Measurements from ENCODE around the gene CCNE1. TPM values are rescaled to one million over a fixed set of nuclear protein-coding genes. Genes with fewer than 3 reads are reported as not detected.
"Not testable (repeated sequence)": the region's sequence is repeated elsewhere in the genome, so short reads cannot be mapped to it uniquely, and the experiment has no call there.

The CCNE1 gene
- total RNA-seq, 2 donors from 2014 or later: 33.3 to 34.9 TPM

DNA sequence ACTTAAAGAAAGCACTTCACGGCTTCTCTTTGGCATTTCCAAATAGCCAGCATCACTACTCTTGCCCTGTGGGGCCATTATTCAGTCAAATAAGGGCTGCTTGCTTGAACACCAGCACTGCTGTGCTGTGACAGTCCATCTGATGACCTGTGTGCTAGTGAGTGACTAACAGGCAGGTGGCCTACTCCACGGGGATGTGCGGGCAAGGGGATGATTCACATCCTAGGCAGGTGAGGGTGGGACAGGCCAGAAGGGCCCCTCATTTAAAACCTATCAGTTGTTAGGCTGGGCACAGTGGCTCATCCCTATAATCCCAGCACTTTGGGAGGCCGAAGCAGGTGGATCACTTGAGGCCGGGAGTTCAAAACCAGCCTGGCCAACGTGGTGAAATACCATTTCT is 8.2 kb downstream of the CCNE1 start:
- no peak overlapping the region for H3K4me3 Mint-ChIP-seq
- DNase-seq: no peak
- no peaks in the 10 kb centered on the region for H3K27me3 Mint-ChIP-seq (ENCODE audit: insufficient read depth)

DNA sequence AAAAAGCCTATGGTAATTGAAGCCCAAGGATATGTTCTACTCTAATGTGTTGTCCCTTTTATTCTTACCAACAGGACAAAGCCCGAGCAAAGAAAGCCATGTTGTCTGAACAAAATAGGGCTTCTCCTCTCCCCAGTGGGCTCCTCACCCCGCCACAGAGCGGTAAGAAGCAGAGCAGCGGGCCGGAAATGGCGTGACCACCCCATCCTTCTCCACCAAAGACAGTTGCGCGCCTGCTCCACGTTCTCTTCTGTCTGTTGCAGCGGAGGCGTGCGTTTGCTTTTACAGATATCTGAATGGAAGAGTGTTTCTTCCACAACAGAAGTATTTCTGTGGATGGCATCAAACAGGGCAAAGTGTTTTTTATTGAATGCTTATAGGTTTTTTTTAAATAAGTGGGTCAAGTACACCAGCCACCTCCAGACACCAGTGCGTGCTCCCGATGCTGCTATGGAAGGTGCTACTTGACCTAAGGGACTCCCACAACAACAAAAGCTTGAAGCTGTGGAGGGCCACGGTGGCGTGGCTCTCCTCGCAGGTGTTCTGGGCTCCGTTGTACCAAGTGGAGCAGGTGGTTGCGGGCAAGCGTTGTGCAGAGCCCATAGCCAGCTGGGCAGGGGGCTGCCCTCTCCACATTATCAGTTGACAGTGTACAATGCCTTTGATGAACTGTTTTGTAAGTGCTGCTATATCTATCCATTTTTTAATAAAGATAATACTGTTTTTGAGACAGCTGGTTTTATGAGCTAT is 12.0 kb downstream of the CCNE1 start:
- DNase-seq: peak; percentile 9
- Mint-ChIP-seq H3K36me3 (ENCODE audit: low read depth) (peaks cover 44% of the 10 kb centered on the region), H3K27me3 (ENCODE audit: insufficient read depth) (no peaks in the 10 kb centered on the region), H3K4me3 (no peak overlapping the region), H3K9me3 (no peaks in the 10 kb centered on the region), H3K4me1 (no peaks in the 10 kb centered on the region), H3K27ac (no peak overlapping the region)
- WGBS, 2 experiments (ENCODE audit: insufficient coverage in 1 of 2, insufficient read length in 1 of 2): 87 to 95% methylated on average over 8 to 20 of the region's 20 CpGs
- Histone ChIP-seq H3K27me3 (ENCODE audit: control insufficient read depth, insufficient read depth, low read length, poor library complexity, severe bottlenecking) (no peaks in the 10 kb centered on the region), H3K9me3 (ENCODE audit: control insufficient read depth, low read length) (no peaks in the 10 kb centered on the region), H3K27ac (ENCODE audit: low read depth, low read length) (no peak overlapping the region), H3K9ac (ENCODE audit: extremely low read depth, low read length, poor library complexity, severe bottlenecking) (no peak overlapping the region), H3K36me3 (ENCODE audit: control insufficient read depth, insufficient read depth, low read length) (peaks cover 45% of the 10 kb centered on the region), H3K4me3 (ENCODE audit: low read length) (no peak overlapping the region), H3K4me1 (ENCODE audit: control insufficient read depth, insufficient read depth, low read length) (no peaks in the 10 kb centered on the region)
- TF ChIP-seq, protein P1, sequence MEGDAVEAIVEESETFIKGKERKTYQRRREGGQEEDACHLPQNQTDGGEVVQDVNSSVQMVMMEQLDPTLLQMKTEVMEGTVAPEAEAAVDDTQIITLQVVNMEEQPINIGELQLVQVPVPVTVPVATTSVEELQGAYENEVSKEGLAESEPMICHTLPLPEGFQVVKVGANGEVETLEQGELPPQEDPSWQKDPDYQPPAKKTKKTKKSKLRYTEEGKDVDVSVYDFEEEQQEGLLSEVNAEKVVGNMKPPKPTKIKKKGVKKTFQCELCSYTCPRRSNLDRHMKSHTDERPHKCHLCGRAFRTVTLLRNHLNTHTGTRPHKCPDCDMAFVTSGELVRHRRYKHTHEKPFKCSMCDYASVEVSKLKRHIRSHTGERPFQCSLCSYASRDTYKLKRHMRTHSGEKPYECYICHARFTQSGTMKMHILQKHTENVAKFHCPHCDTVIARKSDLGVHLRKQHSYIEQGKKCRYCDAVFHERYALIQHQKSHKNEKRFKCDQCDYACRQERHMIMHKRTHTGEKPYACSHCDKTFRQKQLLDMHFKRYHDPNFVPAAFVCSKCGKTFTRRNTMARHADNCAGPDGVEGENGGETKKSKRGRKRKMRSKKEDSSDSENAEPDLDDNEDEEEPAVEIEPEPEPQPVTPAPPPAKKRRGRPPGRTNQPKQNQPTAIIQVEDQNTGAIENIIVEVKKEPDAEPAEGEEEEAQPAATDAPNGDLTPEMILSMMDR (conservative IDR thresholded peaks at IDR 0.05): no peak

More for the DNA sequence above, 8.2 kb downstream of the CCNE1 start:
- Histone ChIP-seq H3K4me3 (ENCODE audit: low read length) (no peak overlapping the region), H3K36me3 (ENCODE audit: control insufficient read depth, insufficient read depth, low read length) (peaks cover 57% of the 10 kb centered on the region), H3K4me1 (ENCODE audit: control insufficient read depth, insufficient read depth, low read length) (no peaks in the 10 kb centered on the region), H3K27me3 (ENCODE audit: control insufficient read depth, insufficient read depth, low read length, poor library complexity, severe bottlenecking) (no peaks in the 10 kb centered on the region), H3K27ac (ENCODE audit: low read depth, low read length) (no peak overlapping the region), H3K9ac (ENCODE audit: extremely low read depth, low read length, poor library complexity, severe bottlenecking) (no peak overlapping the region), H3K9me3 (ENCODE audit: control insufficient read depth, low read length) (no peaks in the 10 kb centered on the region)
- Mint-ChIP-seq H3K36me3 (ENCODE audit: low read depth) (peaks cover 50% of the 10 kb centered on the region), H3K9me3 (no peaks in the 10 kb centered on the region), H3K4me1 (no peaks in the 10 kb centered on the region), H3K27ac (peak overlapping the region; percentile 52)
- TF ChIP-seq, protein P1 (conservative IDR thresholded peaks at IDR 0.05): no peak
- WGBS, 2 experiments (ENCODE audit: insufficient coverage in 1 of 2, insufficient read length in 1 of 2): 95 to 96% methylated on average over 5 to 6 of the region's 6 CpGs

DNA sequence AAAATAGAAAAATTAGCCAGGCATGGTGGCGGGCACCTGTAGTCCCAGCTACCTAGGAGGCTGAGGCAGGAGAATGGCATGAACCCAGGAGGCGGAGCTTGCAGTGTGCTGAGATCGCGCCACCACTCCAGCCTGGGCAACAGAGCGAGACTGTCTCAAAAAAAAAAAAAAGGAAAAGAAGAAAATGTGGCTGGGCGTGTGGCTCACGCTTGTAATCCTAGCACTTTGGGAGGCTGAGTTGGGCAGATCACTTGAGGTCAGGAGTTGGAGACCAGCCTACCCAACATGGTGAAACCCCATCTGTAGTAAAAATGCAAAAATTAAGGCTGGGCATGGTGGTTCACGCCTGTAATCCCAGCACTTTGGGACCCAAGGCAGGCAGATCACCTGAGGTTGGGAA is 13.5 kb downstream of the CCNE1 start:
- H3K9me3 Mint-ChIP-seq; DNase-seq; H3K4me1 ChIP-seq (ENCODE audit: control insufficient read depth, insufficient read depth, low read length); H3K9me3 ChIP-seq (ENCODE audit: control insufficient read depth, low read length); H3K27ac ChIP-seq (ENCODE audit: low read depth, low read length); H3K4me3 Mint-ChIP-seq; H3K4me1 Mint-ChIP-seq; H3K27ac Mint-ChIP-seq; H3K27me3 ChIP-seq (ENCODE audit: control insufficient read depth, insufficient read depth, low read length, poor library complexity, severe bottlenecking); H3K27me3 Mint-ChIP-seq (ENCODE audit: insufficient read depth); H3K9ac ChIP-seq (ENCODE audit: extremely low read depth, low read length, poor library complexity, severe bottlenecking); H3K4me3 ChIP-seq (ENCODE audit: low read length): not testable (repeated sequence)
- peaks cover 35% of the 10 kb centered on the region for H3K36me3 Mint-ChIP-seq (ENCODE audit: low read depth)
- WGBS, 2 experiments (ENCODE audit: insufficient coverage in 1 of 2, insufficient read length in 1 of 2): 85 to 97% methylated on average over 5 to 8 of the region's 8 CpGs
- H3K36me3 ChIP-seq (ENCODE audit: control insufficient read depth, insufficient read depth, low read length): peaks cover 33% of the 10 kb centered on the region

Data from endodermal cell (in vitro differentiated cells).